Keratinocyte (primary cell): Measurements from ENCODE around the gene ATOH1. TPM values are rescaled to one million over a fixed set of nuclear protein-coding genes. Genes with fewer than 3 reads are reported as not detected.

Source experiments
- DNase-seq: peaks from one replicate; pipeline ENCODE4 v3.0.0-alpha.2; 2011; ENCODE audit warnings: low read depth, missing footprints, low spot score
- FAIRE-seq: peaks from 2 replicates; lab custom pipeline; 2011; peaks lifted over from hg19 to GRCh38; lab: Jason Lieb, UNC
- H2AFZ ChIP-seq: 2 replicates; pipeline ENCODE4 v1.6.0; 2012; ENCODE audit warnings: low read length, control low read depth, inconsistent platforms; ENCODE audit not compliant: control insufficient read depth
- H3K27ac ChIP-seq: 2 replicates; pipeline ENCODE4 v1.5.1; 2011; ENCODE audit warnings: low read length; ENCODE audit not compliant: control insufficient read depth, insufficient read depth
- H3K27me3 ChIP-seq: 3 replicates; pipeline ENCODE4 v1.6.0; 2011; ENCODE audit warnings: low read length; ENCODE audit not compliant: control insufficient read depth, insufficient read depth; ENCODE audit errors: extremely low read depth
- H3K36me3 ChIP-seq, 2 experiments: 2 replicates in 1 of 2; 3 replicates in 1 of 2; pipeline ENCODE4 v1.5.1; 2011; ENCODE audit warnings: low read length in 2 of 2, mild to moderate bottlenecking in 1 of 2; ENCODE audit not compliant: control insufficient read depth in 2 of 2, insufficient read depth in 2 of 2; ENCODE audit errors: extremely low read depth in 1 of 2
- H3K4me1 ChIP-seq: 3 replicates; pipeline ENCODE4 v1.5.1; 2011; ENCODE audit warnings: low read length; ENCODE audit not compliant: control insufficient read depth, insufficient read depth; ENCODE audit errors: extremely low read depth
- H3K4me2 ChIP-seq: 3 replicates; pipeline ENCODE4 v1.6.0; 2011; ENCODE audit warnings: low read depth, low read length; ENCODE audit not compliant: control insufficient read depth, insufficient read depth; ENCODE audit errors: extremely low read depth
- H3K4me3 ChIP-seq, 3 experiments: fragments of 200-600 bp in 1 of 3; sonication (generic) in 1 of 3; 2 replicates in 2 of 3; 3 replicates in 1 of 3; pipeline ENCODE4 v1.5.1; 2011 to 2016; ENCODE audit warnings: low read length in 3 of 3, mild to moderate bottlenecking in 3 of 3, control low read depth in 2 of 3, inconsistent platforms in 1 of 3, low read depth in 1 of 3, mixed read lengths in 1 of 3, mixed run types in 1 of 3, moderate library complexity in 1 of 3; ENCODE audit not compliant: control insufficient read depth in 2 of 3, insufficient read depth in 2 of 3; ENCODE audit errors: extremely low read depth in 1 of 3
- H3K79me2 ChIP-seq: 2 replicates; pipeline ENCODE4 v1.6.0; 2012; ENCODE audit warnings: low read length; ENCODE audit not compliant: control insufficient read depth, insufficient read depth
- H3K9ac ChIP-seq: 3 replicates; pipeline ENCODE4 v1.6.0; 2011; ENCODE audit warnings: low read length; ENCODE audit not compliant: control insufficient read depth, insufficient read depth; ENCODE audit errors: extremely low read depth
- H3K9me1 ChIP-seq: 3 replicates; pipeline ENCODE4 v1.6.0; 2011; ENCODE audit warnings: low read length; ENCODE audit not compliant: control insufficient read depth, insufficient read depth; ENCODE audit errors: extremely low read depth
- H3K9me3 ChIP-seq: 2 replicates; pipeline ENCODE4 v1.5.1; 2012; ENCODE audit warnings: low read depth, low read length; ENCODE audit not compliant: control insufficient read depth
- H4K20me1 ChIP-seq: 3 replicates; pipeline ENCODE4 v1.6.0; 2011; ENCODE audit warnings: low read length; ENCODE audit not compliant: control insufficient read depth, insufficient read depth; ENCODE audit errors: extremely low read depth
- CTCF ChIP-seq, 3 experiments: IDR thresholded peaks in 1 of 3; conservative IDR thresholded peaks in 1 of 3; optimal IDR thresholded peaks in 1 of 3; 2 replicates in 2 of 3; 3 replicates in 1 of 3; pipeline versions ENCODE3 to v1.5.1; 2011; ENCODE audit warnings: low read length in 3 of 3, mild to moderate bottlenecking in 3 of 3, moderate library complexity in 2 of 3, control low read depth in 1 of 3, inconsistent platforms in 1 of 3; ENCODE audit not compliant: insufficient read depth in 2 of 3; ENCODE audit errors: extremely low read depth in 1 of 3
- EZH2 ChIP-seq: IDR thresholded peaks from one replicate; pipeline ENCODE4 v1.6.1; 2012; ENCODE audit warnings: inconsistent platforms, mild to moderate bottlenecking, low read length, moderate library complexity
- dilution Hi-C: fragments of 300-500 bp; cut with MboI; formaldehyde crosslinking; loops from one replicate; pipeline ENCODE4 v1.7.0; 2020; ENCODE audit warnings: low sequenced_read_pairs; ENCODE audit not compliant: extremely low pct_ligation_motif_present
- polyA plus RNA-seq, 5 experiments: library from polyadenylated mRNA; depleted of rRNA in 3 of 5; stranded (reverse) in 3 of 5; stranded (forward) in 1 of 5; unstranded in 1 of 5; fragments of >200 nt; gene quantifications; 1 replicate in 1 of 5; 2 replicates in 3 of 5; 3 replicates in 1 of 5; pipeline versions ENCODE4 v1.2.1 to v1.2.3, GENCODE V29; 2011 to 2012; ENCODE audit warnings: missing spikeins in 2 of 5, low read depth in 1 of 5, low replicate concordance in 1 of 5

The ATOH1 gene
- polyA plus RNA-seq, 1 donor (not counting 4 experiments of a cell fraction or from before 2014, with no cell fraction given): not detected

- H3K4me2 ChIP-seq: no peak overlapping the region
- dilution Hi-C loops: no loop called here
- H3K9me3 ChIP-seq: no peaks in the 10 kb centered on the region
- no peaks in the 10 kb centered on the region for H4K20me1 ChIP-seq
- DNase-seq: no peak
- H3K9ac ChIP-seq: no peak overlapping the region
- FAIRE-seq: no peak
- H3K4me3 ChIP-seq: no peak overlapping the region
- peaks cover 44% of the 10 kb centered on the region for H3K27me3 ChIP-seq
- no peaks in the 10 kb centered on the region for H3K36me3 ChIP-seq
- H3K79me2 ChIP-seq: no peaks in the 10 kb centered on the region
- H3K4me1 ChIP-seq: no peaks in the 10 kb centered on the region
- H2AFZ ChIP-seq: no peak overlapping the region
- H3K9me1 ChIP-seq: no peaks in the 10 kb centered on the region
- H3K27ac ChIP-seq: no peak overlapping the region
- no peak for TF ChIP-seq CTCF (optimal IDR thresholded peaks at IDR 0.05 in 1 of 3, IDR thresholded peaks at IDR 0.05 in 1 of 3, conservative IDR thresholded peaks at IDR 0.05 in 1 of 3; ENCODE audit: extremely low read depth in 1 of 3, insufficient read depth in 2 of 3, low read length in 3 of 3)
- no peak for TF ChIP-seq EZH2
Measured at GRCh38 chr4:93834249-93835066, 5.9 kb downstream of the ATOH1 start.

- TF ChIP-seq CTCF (optimal IDR thresholded peaks at IDR 0.05 in 1 of 3, IDR thresholded peaks at IDR 0.05 in 1 of 3, conservative IDR thresholded peaks at IDR 0.05 in 1 of 3; ENCODE audit: extremely low read depth in 1 of 3, insufficient read depth in 2 of 3, low read length in 3 of 3): no peak
- TF ChIP-seq EZH2: no peak
- no peak for FAIRE-seq
Measured at GRCh38 chr4:93835929-93836328, 7.4 kb downstream of the ATOH1 start.

More at GRCh38 chr4:93835929-93836328, 7.4 kb downstream of the ATOH1 start:
- Histone ChIP-seq H3K9ac (no peak overlapping the region), H3K36me3 (no peaks in the 10 kb centered on the region), H3K4me3 (no peak overlapping the region), H3K79me2 (no peaks in the 10 kb centered on the region), H4K20me1 (no peaks in the 10 kb centered on the region), H3K27me3 (peaks cover 29% of the 10 kb centered on the region), H3K27ac (no peak overlapping the region), H3K9me1 (no peaks in the 10 kb centered on the region), H3K4me2 (no peak overlapping the region), H3K9me3 (no peaks in the 10 kb centered on the region), H3K4me1 (no peaks in the 10 kb centered on the region), H2AFZ (no peak overlapping the region)
- no peak for DNase-seq
- dilution Hi-C loops: no loop called here
